ENCODE measurements around the gene FBXO41. TPM values are rescaled to one million over a fixed set of nuclear protein-coding genes. Genes with fewer than 3 reads are reported as not detected.

The FBXO41 gene
- total RNA-seq, 1 experiment from 2014 or later, result 34.9 TPM

- no peak overlapping the region for H2AFZ ChIP-seq (ENCODE audit: low read depth, low read length, poor library complexity, severe bottlenecking)
- BruUV-seq (replicated peaks), result no TSS peak
- H4K20me1 ChIP-seq (ENCODE audit: insufficient read depth), result no peaks in the 10 kb centered on the region
- peaks cover 3 to 42% of the 10 kb centered on the region in 2 experiments; a peak in 3 of 4 replicates for H3K4me1 ChIP-seq (ENCODE audit: control insufficient read depth in 1 of 2, insufficient read depth in 2 of 2, low read length in 2 of 2)
- ChIA-PET POLR2A (interaction anchor here (1.1 kb wide), 1 partner anchor 19 kb away, joined by 8 read pairs; the partner anchor contains the start of genes CCT7 and PRADC1), CTCF (no interaction called here), RAD21 (ENCODE audit: low non-redundant PET in 1 of 2, low total read pairs in 2 of 2, uncharacterized antibody in 2 of 2, unreplicated experiment in 2 of 2) (no interaction called here)
- H3K27me3 ChIP-seq (ENCODE audit: insufficient read depth, low read length), result no peaks in the 10 kb centered on the region
- peaks cover under 1 to 4% of the 10 kb centered on the region in 2 experiments; a peak in 2 of 4 replicates for H3K36me3 ChIP-seq (ENCODE audit: control insufficient read depth in 1 of 2, insufficient read depth in 2 of 2, low read length in 2 of 2)
- H3K79me2 ChIP-seq (ENCODE audit: insufficient read depth, low read length), result peaks cover 50% of the 10 kb centered on the region
- ATAC-seq (no peak), DNase-seq (ENCODE audit: low read depth, low spot score) (no peak)
- intact Hi-C loops (cut with micrococcal nuclease), result no loop called here
- no peaks in the 10 kb centered on the region for H3K9me3 ChIP-seq (ENCODE audit: control insufficient read depth in 1 of 2, insufficient read depth in 1 of 2, low read depth in 1 of 2, low read length in 2 of 2)
- no peak overlapping the region; the same call in 1 of the 2 replicates for H3K27ac ChIP-seq (ENCODE audit: low read depth, low read length)
- H3K4me3 ChIP-seq (replicated peaks in 1 of 2; ENCODE audit: low read depth in 1 of 2, low read length in 2 of 2), result peak overlapping the region; percentile 94 to 98
- TF ChIP-seq ZFX (IDR thresholded peaks at IDR 0.05) (no peak), EZH2phosphoT487 (IDR thresholded peaks at IDR 0.05; ENCODE audit: borderline replicate concordance) (no peak), RAD21 (IDR thresholded peaks at IDR 0.05; ENCODE audit: low read depth) (no peak), EGR1 (IDR thresholded peaks at IDR 0.05; ENCODE audit: low read depth) (no peak), EZH2 (IDR thresholded peaks at IDR 0.05) (no peak), CBX3 (IDR thresholded peaks at IDR 0.05; ENCODE audit: low read depth) (no peak), MAX (IDR thresholded peaks at IDR 0.05) (no peak), SIN3A (IDR thresholded peaks at IDR 0.05; ENCODE audit: low read depth) (no peak)
- H3K4me2 ChIP-seq (ENCODE audit: low read length), result peak overlapping the region; percentile 83
- H3K9me2 ChIP-seq (ENCODE audit: insufficient read depth), result no peaks in the 10 kb centered on the region
- H3K9ac ChIP-seq (ENCODE audit: low read length), result peak overlapping the region; percentile 97
Observed at GRCh38 chr2:73215254-73215653, 69.0 kb downstream of the FBXO41 start.

GRCh38 chr2:73214120-73215035 lies 69.9 kb downstream of the FBXO41 start, which contains the start of gene SMYD5:
TSS of gene SMYD5 (plus strand) at chr2:73214245. CDS start at chr2:73214267, 22 bp downstream.
- no peaks in the 10 kb centered on the region for H3K9me3 ChIP-seq (ENCODE audit: control insufficient read depth in 1 of 2, insufficient read depth in 1 of 2, low read depth in 1 of 2, low read length in 2 of 2)
- peak within 1 kb of the TSS; percentile 97 for H3K9ac ChIP-seq (ENCODE audit: low read length)
- intact Hi-C loops (cut with micrococcal nuclease), result loop anchor here (1.0 kb wide), 1 partner anchor 19 kb away; the partner anchor contains the start of gene PRADC1
- DNase-seq (ENCODE audit: low read depth, low spot score) (peak; percentile 69), ATAC-seq (peak; percentile 85)
- CTCF ChIA-PET, result no interaction called here
- H2AFZ ChIP-seq (ENCODE audit: low read depth, low read length, poor library complexity, severe bottlenecking), result peak within 1 kb of the TSS; percentile 38
- peak within 1 kb of the TSS; percentile 94 to 98 for H3K4me3 ChIP-seq (replicated peaks in 1 of 2; ENCODE audit: low read depth in 1 of 2, low read length in 2 of 2)
- H3K4me1 ChIP-seq (ENCODE audit: control insufficient read depth in 1 of 2, insufficient read depth in 2 of 2, low read length in 2 of 2), result peaks cover 3 to 42% of the 10 kb centered on the region in 2 experiments; a peak in 3 of 4 replicates
- POLR2A ChIA-PET, result interaction anchor here (1.1 to 2.1 kb wide), 2 partner anchors 19 kb away, joined by 8 read pairs; partner anchors contain the start of genes CCT7 and PRADC1
- TSS peak; percentile 62 for BruUV-seq (replicated peaks)
- no peaks in the 10 kb centered on the region for H3K9me2 ChIP-seq (ENCODE audit: insufficient read depth)
- H4K20me1 ChIP-seq (ENCODE audit: insufficient read depth), result no peaks in the 10 kb centered on the region
- H3K27ac ChIP-seq (ENCODE audit: low read depth, low read length), result peak within 1 kb of the TSS; percentile 86
- RAD21 ChIA-PET (ENCODE audit: low non-redundant PET in 1 of 2, low total read pairs in 2 of 2, uncharacterized antibody in 2 of 2, unreplicated experiment in 2 of 2), result interaction anchor here in 1 of 2 experiments (2.2 kb wide), 1 partner anchor 37 kb away, joined by 8 read pairs; no protein-coding TSS in a partner anchor
- no peaks in the 10 kb centered on the region for H3K36me3 ChIP-seq (ENCODE audit: control insufficient read depth in 1 of 2, insufficient read depth in 2 of 2, low read length in 2 of 2)
- H3K79me2 ChIP-seq (ENCODE audit: insufficient read depth, low read length), result peaks cover 49% of the 10 kb centered on the region
- peak within 1 kb of the TSS; percentile 83 for H3K4me2 ChIP-seq (ENCODE audit: low read length)
- TF ChIP-seq SP1 (IDR thresholded peaks at IDR 0.05; ENCODE audit: low read depth) (peak; percentile 57), SIN3A (IDR thresholded peaks at IDR 0.05; ENCODE audit: low read depth) (0 out of 2 replicates have a peak, but pooled peaks have one; percentile 86), TCF7L2 (IDR thresholded peaks at IDR 0.05; ENCODE audit: borderline replicate concordance, extremely low read depth, insufficient read depth, insufficient read length) (peak; percentile 9), ZFX (IDR thresholded peaks at IDR 0.05) (peak; percentile 87; the same call in 1 of the 2 replicates), POLR2AphosphoS5 (IDR thresholded peaks at IDR 0.05; ENCODE audit: low read depth, low read length) (peak; percentile 88), POLR2A (IDR thresholded peaks at IDR 0.05; ENCODE audit: borderline replicate concordance, extremely low read depth, insufficient read depth, insufficient read length) (peak; percentile 39), MAX (IDR thresholded peaks at IDR 0.05) (peak; percentile 97), YY1 (IDR thresholded peaks at IDR 0.05; ENCODE audit: extremely low read depth, insufficient replicate concordance, low read depth, low read length) (peak; percentile 97), EGR1 (IDR thresholded peaks at IDR 0.05; ENCODE audit: low read depth) (peak; percentile 98), ZBTB33 (IDR thresholded peaks at IDR 0.05; ENCODE audit: extremely low read depth, insufficient replicate concordance, low read length) (peak; percentile 19), EZH2phosphoT487 (IDR thresholded peaks at IDR 0.05; ENCODE audit: borderline replicate concordance) (no peak), FOSL1 (IDR thresholded peaks at IDR 0.05; ENCODE audit: low read depth) (no peak), CBX3 (IDR thresholded peaks at IDR 0.05; ENCODE audit: low read depth) (no peak)
- no peaks in the 10 kb centered on the region for H3K27me3 ChIP-seq (ENCODE audit: insufficient read depth, low read length)
